DND-41 (cell line): ENCODE results near the gene ANKRD45.
"Not testable (repeated sequence)": the region's sequence is repeated elsewhere in the genome, so short reads cannot be mapped to it uniquely, and the experiment has no call there.

Source experiments
- ATAC-seq: fragments of 200-7000 bp; cut with Tn5 transposase; 3 replicates; pipeline ENCODE4 v1.9.1; 2021; ENCODE audit warnings: low read depth; ENCODE audit not compliant: insufficient read depth
- DNase-seq: peaks from one replicate; pipeline ENCODE4 v3.0.0-alpha.2; 2020
- H2AFZ ChIP-seq: 2 replicates; pipeline ENCODE4 v1.6.0; 2012; ENCODE audit warnings: low read depth, low read length
- H3K27ac ChIP-seq: 2 replicates; pipeline ENCODE4 v1.5.1; 2012; ENCODE audit warnings: low read length, inconsistent platforms
- H3K27me3 ChIP-seq: fragments of 200-600 bp; sonication (generic); 2 replicates; pipeline ENCODE4 v1.6.0; 2012; ENCODE audit warnings: low read length, mild to moderate bottlenecking, inconsistent platforms; ENCODE audit not compliant: insufficient read depth, poor library complexity
- H3K36me3 ChIP-seq: 2 replicates; pipeline ENCODE4 v1.5.1; 2012; ENCODE audit warnings: low read length, inconsistent platforms; ENCODE audit not compliant: insufficient read depth
- H3K4me1 ChIP-seq: 2 replicates; pipeline ENCODE4 v1.5.1; 2012; ENCODE audit warnings: mild to moderate bottlenecking, low read length; ENCODE audit not compliant: insufficient read depth
- H3K4me2 ChIP-seq: 2 replicates; pipeline ENCODE4 v1.6.0; 2012; ENCODE audit warnings: mild to moderate bottlenecking, moderate library complexity, low read length, inconsistent platforms; ENCODE audit not compliant: insufficient read depth
- H3K4me3 ChIP-seq, 2 experiments: fragments of 200-600 bp in 1 of 2; shearing (Covaris generic) in 1 of 2; 2 replicates each; pipeline ENCODE4 v1.5.1; 2012 to 2016; ENCODE audit warnings: inconsistent platforms in 2 of 2, low read length in 2 of 2, mild to moderate bottlenecking in 2 of 2, low read depth in 1 of 2, moderate library complexity in 1 of 2
- H3K79me2 ChIP-seq: 2 replicates; pipeline ENCODE4 v1.6.0; 2012; ENCODE audit warnings: low read length, inconsistent platforms; ENCODE audit not compliant: insufficient read depth
- H3K9ac ChIP-seq: 2 replicates; pipeline ENCODE4 v1.6.0; 2012; ENCODE audit warnings: low read depth, mild to moderate bottlenecking, inconsistent platforms, low read length, moderate library complexity
- H3K9me3 ChIP-seq: 2 replicates; pipeline ENCODE4 v1.5.1; 2012; ENCODE audit warnings: low read length, moderate library complexity, mild to moderate bottlenecking, inconsistent platforms; ENCODE audit not compliant: insufficient read depth, severe bottlenecking
- H4K20me1 ChIP-seq: 2 replicates; pipeline ENCODE4 v1.6.0; 2012; ENCODE audit warnings: low read length; ENCODE audit not compliant: insufficient read depth
- EZH2 ChIP-seq: IDR thresholded peaks from 3 replicates; pipeline ENCODE4 v1.6.1; 2012; ENCODE audit warnings: borderline replicate concordance, low read depth, mild to moderate bottlenecking, moderate library complexity, low read length, inconsistent platforms; ENCODE audit not compliant: severe bottlenecking
- TF ChIP-seq, protein P1 (sequence below): IDR thresholded peaks from 2 replicates; pipeline ENCODE4 v1.5.1; 2012; ENCODE audit warnings: borderline replicate concordance, low read length, moderate library complexity, mild to moderate bottlenecking; ENCODE audit not compliant: poor library complexity, severe bottlenecking; ENCODE audit errors: extremely low read depth

The ANKRD45 gene

DNA sequence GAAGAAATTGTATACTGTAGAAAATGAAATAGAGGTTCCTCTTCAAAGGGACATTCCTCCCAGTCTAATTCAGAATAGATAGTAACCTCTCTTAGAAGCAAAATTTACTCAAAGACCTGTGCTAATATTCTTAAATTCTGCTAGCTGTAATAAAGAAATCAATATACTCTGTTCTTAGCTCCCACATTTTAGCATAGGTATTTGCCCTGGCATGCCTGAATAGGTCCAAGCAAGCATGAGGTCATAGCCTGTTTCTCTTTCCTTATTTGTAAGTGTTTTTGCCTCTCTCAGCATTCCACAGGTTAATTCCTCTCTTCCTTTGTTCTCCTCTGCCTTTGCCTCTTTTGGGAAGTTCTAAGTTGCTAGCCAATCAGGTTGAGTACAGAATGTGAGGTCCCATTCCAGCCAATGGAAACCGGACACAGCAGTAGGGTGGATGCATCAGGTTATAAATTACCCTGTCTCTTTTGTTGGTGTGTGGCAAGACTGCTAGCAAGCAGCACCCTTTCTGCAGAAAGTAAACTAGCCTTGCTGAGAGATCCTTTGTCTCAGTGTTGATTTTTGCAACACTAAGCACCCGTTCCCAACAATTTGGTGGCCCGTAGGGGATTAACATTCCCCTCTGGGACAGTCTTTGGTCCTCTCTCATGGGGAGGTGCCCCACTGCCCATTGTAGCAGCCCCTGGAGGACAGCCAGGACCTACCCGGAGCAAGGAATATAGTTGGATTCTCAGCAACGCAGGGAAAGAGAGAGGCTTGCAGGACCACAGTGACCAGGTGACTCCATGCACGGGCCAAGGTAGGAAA is 32.2 kb downstream of the ANKRD45 start:
- H3K79me2 ChIP-seq, H3K27me3 ChIP-seq, H3K9ac ChIP-seq, DNase-seq, ATAC-seq, H3K4me1 ChIP-seq, H3K4me3 ChIP-seq, H3K27ac ChIP-seq, H3K36me3 ChIP-seq, H2AFZ ChIP-seq, H4K20me1 ChIP-seq, H3K4me2 ChIP-seq, H3K9me3 ChIP-seq: not testable (repeated sequence)

DNA sequence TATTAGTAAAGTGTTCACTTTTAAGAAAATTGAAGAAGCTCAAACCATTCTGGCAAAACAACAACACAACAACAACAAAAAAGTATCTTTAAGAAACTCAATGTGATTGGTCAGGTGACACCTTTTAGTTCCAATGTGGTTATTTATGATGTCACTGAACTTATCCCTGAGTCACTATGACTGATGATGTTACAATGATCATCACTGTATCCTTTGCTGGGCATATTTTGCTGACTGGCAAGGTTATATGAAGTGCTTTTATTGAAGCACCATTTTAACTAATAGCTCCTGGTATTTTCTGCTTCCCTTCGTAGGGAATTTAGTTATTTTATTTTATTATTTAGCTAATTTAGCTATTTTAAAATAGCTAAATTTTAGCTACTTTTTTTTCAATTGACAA is 34.5 kb downstream of the ANKRD45 start, which contains the start of gene TEX50:
TEX50 (plus strand) TSS at position 223 of the 400 bp plus-strand sequence. CDS start 184 bp downstream, outside the sequence.
- TF ChIP-seq EZH2, result no peak
- TF ChIP-seq, protein P1, sequence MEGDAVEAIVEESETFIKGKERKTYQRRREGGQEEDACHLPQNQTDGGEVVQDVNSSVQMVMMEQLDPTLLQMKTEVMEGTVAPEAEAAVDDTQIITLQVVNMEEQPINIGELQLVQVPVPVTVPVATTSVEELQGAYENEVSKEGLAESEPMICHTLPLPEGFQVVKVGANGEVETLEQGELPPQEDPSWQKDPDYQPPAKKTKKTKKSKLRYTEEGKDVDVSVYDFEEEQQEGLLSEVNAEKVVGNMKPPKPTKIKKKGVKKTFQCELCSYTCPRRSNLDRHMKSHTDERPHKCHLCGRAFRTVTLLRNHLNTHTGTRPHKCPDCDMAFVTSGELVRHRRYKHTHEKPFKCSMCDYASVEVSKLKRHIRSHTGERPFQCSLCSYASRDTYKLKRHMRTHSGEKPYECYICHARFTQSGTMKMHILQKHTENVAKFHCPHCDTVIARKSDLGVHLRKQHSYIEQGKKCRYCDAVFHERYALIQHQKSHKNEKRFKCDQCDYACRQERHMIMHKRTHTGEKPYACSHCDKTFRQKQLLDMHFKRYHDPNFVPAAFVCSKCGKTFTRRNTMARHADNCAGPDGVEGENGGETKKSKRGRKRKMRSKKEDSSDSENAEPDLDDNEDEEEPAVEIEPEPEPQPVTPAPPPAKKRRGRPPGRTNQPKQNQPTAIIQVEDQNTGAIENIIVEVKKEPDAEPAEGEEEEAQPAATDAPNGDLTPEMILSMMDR, result no peak

DNA sequence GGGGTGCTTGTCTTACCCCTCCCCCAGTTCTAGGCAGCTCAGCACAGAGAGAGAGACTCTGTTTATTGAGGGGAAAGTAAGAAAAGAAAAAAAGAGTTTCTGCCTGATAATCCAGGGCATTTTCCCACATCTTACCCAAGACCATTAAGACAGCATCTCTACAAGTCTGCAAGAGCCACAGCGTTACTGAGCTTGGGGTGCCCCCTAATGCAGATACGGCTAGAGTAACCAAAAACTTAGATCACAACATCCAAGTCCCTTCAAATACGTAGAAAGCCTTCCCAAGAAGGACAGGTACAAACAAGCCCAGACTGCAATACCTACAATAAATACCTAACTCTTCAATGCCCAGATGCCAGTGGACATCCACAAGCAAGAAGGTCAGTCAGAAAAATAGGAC is 40.8 kb downstream of the ANKRD45 start:
- Histone ChIP-seq H2AFZ (no peak overlapping the region), H3K36me3 (no peaks in the 10 kb centered on the region), H3K27me3 (no peaks in the 10 kb centered on the region), H4K20me1 (no peaks in the 10 kb centered on the region), H3K4me2 (no peak overlapping the region), H3K4me1 (no peaks in the 10 kb centered on the region), H3K27ac (no peak overlapping the region), H3K9me3 (no peaks in the 10 kb centered on the region), H3K4me3 (no peak overlapping the region), H3K9ac (no peak overlapping the region), H3K79me2 (no peaks in the 10 kb centered on the region)
- no peak for DNase-seq
- no peak for TF ChIP-seq EZH2
- TF ChIP-seq, protein P1, result no peak
- ATAC-seq, result no peak

More for the DNA sequence above, 34.5 kb downstream of the ANKRD45 start, which contains the start of gene TEX50:
- no peaks in the 10 kb centered on the region for H3K9me3 ChIP-seq
- no peak within 1 kb of the TSS for H3K27ac ChIP-seq
- no peaks in the 10 kb centered on the region for H3K79me2 ChIP-seq
- no peaks in the 10 kb centered on the region for H4K20me1 ChIP-seq
- H2AFZ ChIP-seq, result no peak within 1 kb of the TSS
- no peak for ATAC-seq
- no peak within 1 kb of the TSS for H3K4me3 ChIP-seq
- DNase-seq, result no peak
- H3K4me2 ChIP-seq, result no peak within 1 kb of the TSS
- H3K27me3 ChIP-seq, result no peaks in the 10 kb centered on the region
- no peaks in the 10 kb centered on the region for H3K36me3 ChIP-seq
- no peak within 1 kb of the TSS for H3K9ac ChIP-seq
- no peaks in the 10 kb centered on the region for H3K4me1 ChIP-seq

DNA sequence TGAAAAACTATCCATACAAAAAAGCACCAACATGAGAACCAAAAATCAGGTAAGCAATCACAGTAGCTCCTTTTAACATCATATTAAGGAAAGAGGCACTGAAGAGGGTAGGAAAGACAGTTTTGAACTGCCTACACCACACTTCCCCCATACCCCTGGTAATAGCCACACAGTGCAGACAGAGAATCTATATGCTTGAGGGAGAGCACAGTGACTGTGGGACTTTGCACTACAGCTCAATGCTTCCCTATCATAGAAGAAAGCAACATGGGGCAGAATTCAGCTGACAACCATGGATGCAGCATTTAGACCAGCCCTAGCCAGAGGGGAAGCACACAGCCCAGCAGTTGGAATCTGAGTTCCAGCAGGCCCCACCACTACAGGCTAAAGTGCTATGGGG is 42.4 kb downstream of the ANKRD45 start:
- H3K4me2 ChIP-seq, result no peak overlapping the region
- H3K36me3 ChIP-seq, result no peaks in the 10 kb centered on the region
- ATAC-seq, result no peak

More for the DNA sequence above, 42.4 kb downstream of the ANKRD45 start:
- Histone ChIP-seq H4K20me1 (no peaks in the 10 kb centered on the region), H3K4me1 (no peaks in the 10 kb centered on the region), H2AFZ (no peak overlapping the region), H3K9ac (no peak overlapping the region), H3K9me3 (no peaks in the 10 kb centered on the region), H3K27me3 (no peaks in the 10 kb centered on the region), H3K27ac (no peak overlapping the region), H3K79me2 (no peaks in the 10 kb centered on the region), H3K4me3 (no peak overlapping the region)
- TF ChIP-seq, protein P1, result no peak
- TF ChIP-seq EZH2, result no peak
- DNase-seq, result no peak
